ENCODE results near the gene GGACT.

GGACT gene

DNA sequence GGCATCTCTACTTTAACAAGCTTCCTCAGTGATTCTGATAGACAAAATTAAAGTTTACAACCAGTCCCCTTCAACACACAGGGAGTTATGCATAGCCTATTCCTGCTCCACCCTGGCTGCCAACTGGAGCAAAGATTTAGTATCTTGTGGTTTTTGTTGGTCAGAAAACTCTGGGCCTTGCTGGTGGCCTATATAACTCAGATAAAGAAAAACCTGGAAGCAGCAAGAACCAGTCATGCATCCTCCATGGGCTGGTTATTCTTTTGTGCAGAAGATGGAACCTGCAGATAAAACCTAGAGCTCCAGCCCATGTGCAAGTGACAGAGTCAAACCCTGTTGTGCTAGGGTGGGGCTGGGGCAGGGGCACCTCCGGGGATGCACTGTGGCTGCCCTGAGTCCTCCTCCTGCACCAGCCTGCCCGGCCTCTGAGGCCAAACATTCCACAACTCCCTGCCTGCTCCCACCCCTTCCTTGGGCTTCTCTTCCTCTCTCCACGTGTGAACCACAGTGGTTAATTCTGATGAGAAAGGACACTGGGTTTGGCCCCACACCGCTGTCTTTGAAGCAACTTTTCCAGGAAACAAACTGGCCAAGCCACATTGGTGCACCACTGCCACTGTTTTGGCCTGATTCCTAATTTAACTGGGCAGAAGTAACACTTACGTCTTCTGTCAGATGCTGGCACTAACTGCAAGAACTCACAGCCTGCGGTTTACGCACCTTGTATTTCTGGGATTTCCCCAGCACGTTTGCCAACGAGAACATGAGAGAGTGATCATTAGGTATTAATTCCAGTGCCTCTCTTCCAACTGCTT, 23.3 kb upstream of the GGACT start:
- Histone ChIP-seq H3K4me3 (ENCODE audit: low read depth, low read length) (no peak overlapping the region), H3K36me3 (ENCODE audit: control insufficient read depth in 2 of 2, insufficient read depth in 1 of 2, low read length in 2 of 2) (no peaks in the 10 kb centered on the region; a peak in 1 of 3 replicates), H3K27ac (ENCODE audit: extremely low read depth, low read depth, low read length) (no peak overlapping the region), H3K4me1 (ENCODE audit: control insufficient read depth, insufficient read depth, low read length) (no peaks in the 10 kb centered on the region), H3K9me3 (ENCODE audit: control insufficient read depth, insufficient read depth, low read depth, low read length) (no peaks in the 10 kb centered on the region)
- ChIA-PET POLR2A (no interaction called here), CTCF (interaction anchor here (0.6 kb wide), 2 partner anchors 112 to 471 kb away, joined by 3 to 6 read pairs; no protein-coding TSS in a partner anchor)
- TF ChIP-seq ZIC2 (tag by site-specific recombination; IDR thresholded peaks at IDR 0.05) (no peak), ZNF423 (tag by site-specific recombination; IDR thresholded peaks at IDR 0.05) (no peak), GFI1B (tag by site-specific recombination; IDR thresholded peaks at IDR 0.05) (no peak), ZNF843 (tag by site-specific recombination; IDR thresholded peaks at IDR 0.05) (no peak), ZNF76 (tag by site-specific recombination; IDR thresholded peaks at IDR 0.05; ENCODE audit: borderline replicate concordance, low read depth) (no peak), ZNF248 (tag by site-specific recombination; IDR thresholded peaks at IDR 0.05) (no peak), OVOL3 (tag by site-specific recombination; IDR thresholded peaks at IDR 0.05) (no peak), ZNF747 (tag by site-specific recombination; IDR thresholded peaks at IDR 0.05) (no peak), YY1 (tag by site-specific recombination; IDR thresholded peaks at IDR 0.05) (no peak), GLI4 (tag by site-specific recombination; IDR thresholded peaks at IDR 0.05) (no peak), ZNF670 (tag by site-specific recombination; IDR thresholded peaks at IDR 0.05; ENCODE audit: low read depth) (no peak), ZNF785 (tag by site-specific recombination; IDR thresholded peaks at IDR 0.05) (no peak), GLIS2 (tag by site-specific recombination; IDR thresholded peaks at IDR 0.05) (no peak), ZNF157 (tag by site-specific recombination; IDR thresholded peaks at IDR 0.05) (no peak)
- TF ChIP-seq, protein P1, sequence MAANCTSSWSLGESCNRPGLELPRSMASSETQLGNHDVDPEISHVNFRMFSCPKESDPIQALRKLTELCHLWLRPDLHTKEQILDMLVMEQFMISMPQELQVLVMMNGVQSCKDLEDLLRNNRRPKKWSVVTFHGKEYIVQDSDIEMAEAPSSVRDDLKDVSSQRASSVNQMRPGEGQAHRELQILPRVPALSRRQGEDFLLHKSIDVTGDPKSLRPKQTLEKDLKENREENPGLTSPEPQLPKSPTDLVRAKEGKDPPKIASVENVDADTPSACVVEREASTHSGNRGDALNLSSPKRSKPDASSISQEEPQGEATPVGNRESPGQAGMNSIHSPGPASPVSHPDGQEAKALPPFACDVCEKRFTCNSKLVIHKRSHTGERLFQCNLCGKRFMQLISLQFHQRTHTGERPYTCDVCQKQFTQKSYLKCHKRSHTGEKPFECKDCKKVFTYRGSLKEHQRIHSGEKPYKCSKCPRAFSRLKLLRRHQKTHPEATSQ (tag by site-specific recombination; IDR thresholded peaks at IDR 0.05), result no peak
- TF ChIP-seq, protein P2, sequence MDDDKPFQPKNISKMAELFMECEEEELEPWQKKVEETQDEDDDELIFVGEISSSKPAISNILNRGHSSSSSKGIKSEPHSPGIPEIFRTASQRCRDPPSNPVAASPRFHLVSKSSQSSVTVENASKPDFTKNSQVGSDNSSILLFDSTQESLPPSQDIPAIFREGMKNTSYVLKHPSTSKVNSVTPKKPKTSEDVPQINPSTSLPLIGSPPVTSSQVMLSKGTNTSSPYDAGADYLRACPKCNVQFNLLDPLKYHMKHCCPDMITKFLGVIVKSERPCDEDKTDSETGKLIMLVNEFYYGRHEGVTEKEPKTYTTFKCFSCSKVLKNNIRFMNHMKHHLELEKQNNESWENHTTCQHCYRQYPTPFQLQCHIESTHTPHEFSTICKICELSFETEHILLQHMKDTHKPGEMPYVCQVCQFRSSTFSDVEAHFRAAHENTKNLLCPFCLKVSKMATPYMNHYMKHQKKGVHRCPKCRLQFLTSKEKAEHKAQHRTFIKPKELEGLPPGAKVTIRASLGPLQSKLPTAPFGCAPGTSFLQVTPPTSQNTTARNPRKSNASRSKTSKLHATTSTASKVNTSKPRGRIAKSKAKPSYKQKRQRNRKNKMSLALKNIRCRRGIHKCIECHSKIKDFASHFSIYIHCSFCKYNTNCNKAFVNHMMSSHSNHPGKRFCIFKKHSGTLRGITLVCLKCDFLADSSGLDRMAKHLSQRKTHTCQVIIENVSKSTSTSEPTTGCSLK (tag by site-specific recombination; IDR thresholded peaks at IDR 0.05), result no peak
- TF ChIP-seq, protein P3, sequence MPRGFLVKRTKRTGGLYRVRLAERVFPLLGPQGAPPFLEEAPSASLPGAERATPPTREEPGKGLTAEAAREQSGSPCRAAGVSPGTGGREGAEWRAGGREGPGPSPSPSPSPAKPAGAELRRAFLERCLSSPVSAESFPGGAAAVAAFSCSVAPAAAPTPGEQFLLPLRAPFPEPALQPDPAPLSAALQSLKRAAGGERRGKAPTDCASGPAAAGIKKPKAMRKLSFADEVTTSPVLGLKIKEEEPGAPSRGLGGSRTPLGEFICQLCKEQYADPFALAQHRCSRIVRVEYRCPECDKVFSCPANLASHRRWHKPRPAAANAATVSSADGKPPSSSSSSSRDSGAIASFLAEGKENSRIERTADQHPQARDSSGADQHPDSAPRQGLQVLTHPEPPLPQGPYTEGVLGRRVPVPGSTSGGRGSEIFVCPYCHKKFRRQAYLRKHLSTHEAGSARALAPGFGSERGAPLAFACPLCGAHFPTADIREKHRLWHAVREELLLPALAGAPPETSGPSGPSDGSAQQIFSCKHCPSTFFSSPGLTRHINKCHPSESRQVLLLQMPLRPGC (tag by site-specific recombination; IDR thresholded peaks at IDR 0.05), result no peak
- TF ChIP-seq, protein P4, sequence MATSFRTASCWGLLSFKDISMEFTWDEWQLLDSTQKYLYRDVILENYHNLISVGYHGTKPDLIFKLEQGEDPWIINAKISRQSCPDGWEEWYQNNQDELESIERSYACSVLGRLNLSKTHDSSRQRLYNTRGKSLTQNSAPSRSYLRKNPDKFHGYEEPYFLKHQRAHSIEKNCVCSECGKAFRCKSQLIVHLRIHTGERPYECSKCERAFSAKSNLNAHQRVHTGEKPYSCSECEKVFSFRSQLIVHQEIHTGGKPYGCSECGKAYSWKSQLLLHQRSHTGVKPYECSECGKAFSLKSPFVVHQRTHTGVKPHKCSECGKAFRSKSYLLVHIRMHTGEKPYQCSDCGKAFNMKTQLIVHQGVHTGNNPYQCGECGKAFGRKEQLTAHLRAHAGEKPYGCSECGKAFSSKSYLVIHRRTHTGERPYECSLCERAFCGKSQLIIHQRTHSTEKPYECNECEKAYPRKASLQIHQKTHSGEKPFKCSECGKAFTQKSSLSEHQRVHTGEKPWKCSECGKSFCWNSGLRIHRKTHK (tag by site-specific recombination; IDR thresholded peaks at IDR 0.05), result no peak
- TF ChIP-seq, protein P5, sequence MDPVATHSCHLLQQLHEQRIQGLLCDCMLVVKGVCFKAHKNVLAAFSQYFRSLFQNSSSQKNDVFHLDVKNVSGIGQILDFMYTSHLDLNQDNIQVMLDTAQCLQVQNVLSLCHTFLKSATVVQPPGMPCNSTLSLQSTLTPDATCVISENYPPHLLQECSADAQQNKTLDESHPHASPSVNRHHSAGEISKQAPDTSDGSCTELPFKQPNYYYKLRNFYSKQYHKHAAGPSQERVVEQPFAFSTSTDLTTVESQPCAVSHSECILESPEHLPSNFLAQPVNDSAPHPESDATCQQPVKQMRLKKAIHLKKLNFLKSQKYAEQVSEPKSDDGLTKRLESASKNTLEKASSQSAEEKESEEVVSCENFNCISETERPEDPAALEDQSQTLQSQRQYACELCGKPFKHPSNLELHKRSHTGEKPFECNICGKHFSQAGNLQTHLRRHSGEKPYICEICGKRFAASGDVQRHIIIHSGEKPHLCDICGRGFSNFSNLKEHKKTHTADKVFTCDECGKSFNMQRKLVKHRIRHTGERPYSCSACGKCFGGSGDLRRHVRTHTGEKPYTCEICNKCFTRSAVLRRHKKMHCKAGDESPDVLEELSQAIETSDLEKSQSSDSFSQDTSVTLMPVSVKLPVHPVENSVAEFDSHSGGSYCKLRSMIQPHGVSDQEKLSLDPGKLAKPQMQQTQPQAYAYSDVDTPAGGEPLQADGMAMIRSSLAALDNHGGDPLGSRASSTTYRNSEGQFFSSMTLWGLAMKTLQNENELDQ (tag by site-specific recombination; IDR thresholded peaks at IDR 0.05; ENCODE audit: low read depth), result no peak
